HPDE6-E6E7 (cell line): ENCODE results near the gene NPTX2.
"Not testable (repeated sequence)": the region's sequence is repeated elsewhere in the genome, so short reads cannot be mapped to it uniquely, and the experiment has no call there.

ENCODE experiments used
- DNase-seq: peaks from one replicate; pipeline ENCODE4 v3.0.0; 2011; ENCODE audit warnings: missing footprints; ENCODE audit errors: extremely low spot score

Gene NPTX2, protein sequence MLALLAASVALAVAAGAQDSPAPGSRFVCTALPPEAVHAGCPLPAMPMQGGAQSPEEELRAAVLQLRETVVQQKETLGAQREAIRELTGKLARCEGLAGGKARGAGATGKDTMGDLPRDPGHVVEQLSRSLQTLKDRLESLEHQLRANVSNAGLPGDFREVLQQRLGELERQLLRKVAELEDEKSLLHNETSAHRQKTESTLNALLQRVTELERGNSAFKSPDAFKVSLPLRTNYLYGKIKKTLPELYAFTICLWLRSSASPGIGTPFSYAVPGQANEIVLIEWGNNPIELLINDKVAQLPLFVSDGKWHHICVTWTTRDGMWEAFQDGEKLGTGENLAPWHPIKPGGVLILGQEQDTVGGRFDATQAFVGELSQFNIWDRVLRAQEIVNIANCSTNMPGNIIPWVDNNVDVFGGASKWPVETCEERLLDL

DNA sequence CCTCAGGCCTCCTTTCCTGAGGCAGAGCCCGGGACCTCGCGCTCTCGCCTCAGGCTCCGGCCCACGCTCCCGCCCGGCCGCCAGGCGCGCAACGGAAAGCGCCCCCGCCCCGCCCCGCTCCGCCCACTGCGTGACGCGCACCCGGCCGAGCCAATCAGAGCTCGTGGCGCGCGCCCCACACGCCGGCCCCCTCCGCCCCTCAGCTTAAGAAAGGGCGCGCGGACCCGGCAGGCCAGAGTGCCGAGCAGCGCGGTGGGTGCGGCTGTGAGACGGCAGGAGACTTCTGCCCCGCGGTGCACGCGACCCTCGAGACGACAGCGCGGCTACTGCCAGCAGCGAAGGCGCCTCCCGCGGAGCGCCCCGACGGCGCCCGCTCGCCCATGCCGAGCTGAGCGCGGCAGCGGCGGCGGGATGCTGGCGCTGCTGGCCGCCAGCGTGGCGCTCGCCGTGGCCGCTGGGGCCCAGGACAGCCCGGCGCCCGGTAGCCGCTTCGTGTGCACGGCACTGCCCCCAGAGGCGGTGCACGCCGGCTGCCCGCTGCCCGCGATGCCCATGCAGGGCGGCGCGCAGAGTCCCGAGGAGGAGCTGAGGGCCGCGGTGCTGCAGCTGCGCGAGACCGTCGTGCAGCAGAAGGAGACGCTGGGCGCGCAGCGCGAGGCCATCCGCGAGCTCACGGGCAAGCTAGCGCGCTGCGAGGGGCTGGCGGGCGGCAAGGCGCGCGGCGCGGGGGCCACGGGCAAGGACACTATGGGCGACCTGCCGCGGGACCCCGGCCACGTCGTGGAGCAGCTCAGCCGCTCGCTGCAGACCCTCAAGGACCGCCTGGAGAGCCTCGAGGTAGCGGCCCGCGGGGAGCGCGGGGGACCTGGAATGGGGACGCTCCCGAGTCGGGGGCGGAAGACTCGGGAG lies at the start of gene NPTX2:
TSS of gene NPTX2 (plus strand) at position 235 of the 909 bp plus-strand sequence. CDS start at position 412, 177 bp downstream.
- no peak for DNase-seq

DNA sequence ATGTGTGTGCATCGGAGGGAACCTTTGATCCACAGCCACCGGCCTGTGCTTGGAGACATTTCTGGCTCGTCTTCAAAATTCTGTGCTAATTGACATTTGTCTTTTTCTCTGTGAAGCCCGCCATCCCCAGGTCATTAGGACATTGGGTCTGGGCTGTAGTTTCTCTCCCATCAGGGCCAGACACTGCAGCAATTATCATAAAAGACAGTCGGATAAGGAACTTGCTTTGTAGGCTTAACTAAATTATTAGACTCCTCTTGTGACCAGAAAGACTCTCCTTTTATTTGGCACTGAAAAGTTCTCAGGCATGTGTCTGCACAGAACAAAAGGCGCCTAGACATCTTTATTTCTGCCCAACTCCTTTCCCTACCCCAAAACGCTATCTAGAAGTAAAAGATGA lies 49.1 kb upstream of the NPTX2 start:
- DNase-seq, result no peak

DNA sequence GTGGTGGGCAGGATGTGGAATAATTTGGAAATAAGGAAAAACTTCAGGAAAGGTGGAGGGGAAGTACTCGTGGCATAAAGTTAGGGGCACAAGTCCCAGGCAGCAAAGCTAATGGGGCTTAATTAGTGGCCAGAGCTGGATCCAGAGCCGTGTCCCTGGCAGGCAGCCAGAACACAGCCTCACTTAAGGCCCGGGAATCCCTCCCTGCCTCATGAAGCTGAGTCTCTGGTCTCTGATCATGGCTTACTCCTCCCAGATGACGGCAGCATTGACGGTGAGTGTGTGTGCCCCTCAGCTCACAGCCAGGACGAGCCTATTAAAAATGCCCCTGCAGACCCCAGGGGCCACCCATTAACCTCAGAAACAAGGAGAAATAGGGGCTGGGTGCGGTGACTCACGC lies 48.2 kb upstream of the NPTX2 start:
- no peak for DNase-seq

DNA sequence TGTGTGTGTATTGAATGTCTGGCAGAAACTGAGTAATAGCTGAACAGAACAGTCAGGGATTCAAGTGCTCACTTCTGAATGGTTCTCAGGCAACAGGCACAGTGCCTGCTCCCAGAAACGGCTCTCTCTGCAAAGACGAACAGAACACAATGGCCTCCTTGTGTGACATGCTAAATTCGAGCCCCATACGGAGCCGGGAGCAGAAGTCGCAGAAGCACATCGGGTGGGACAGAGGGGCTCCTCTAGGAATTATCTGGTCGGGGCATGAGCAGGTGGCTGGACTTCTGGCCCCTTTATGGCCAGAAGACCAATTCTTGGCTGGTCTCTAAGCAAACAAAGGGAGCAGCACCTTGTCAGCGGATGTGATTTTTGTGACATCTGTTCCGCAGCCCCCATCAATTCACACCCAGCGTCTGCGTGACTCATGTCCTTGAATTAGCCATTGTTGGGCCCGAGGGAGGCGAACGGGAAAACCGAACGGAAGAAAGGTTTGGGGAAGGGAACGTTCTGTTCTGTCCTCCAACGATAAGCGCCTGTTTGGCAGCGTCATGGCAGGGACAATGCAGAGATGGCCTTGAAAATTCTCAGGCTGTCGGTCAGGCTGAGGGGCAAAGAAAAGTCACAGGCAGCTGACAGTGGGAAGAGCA lies 47.3 kb upstream of the NPTX2 start:
- no peak for DNase-seq

DNA sequence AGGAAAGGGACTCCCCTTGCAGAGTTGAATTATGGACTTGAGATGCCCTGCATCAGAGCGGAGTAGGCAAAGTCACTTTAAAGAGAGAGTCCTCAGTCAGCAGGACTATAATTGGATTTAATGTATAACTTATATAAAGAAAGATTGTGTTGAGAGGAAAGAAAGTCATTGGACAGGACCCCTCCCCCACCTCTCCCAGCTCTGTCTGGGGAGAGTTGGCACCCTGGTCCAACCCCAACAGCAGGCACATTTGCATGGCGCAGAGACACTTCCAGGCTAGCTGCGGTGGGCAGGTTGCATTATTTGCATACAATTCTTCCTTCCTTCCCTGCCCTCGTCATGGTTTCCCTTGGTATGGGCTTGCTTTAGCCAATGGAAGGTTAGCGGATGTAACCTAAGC lies 46.1 kb upstream of the NPTX2 start:
- no peak for DNase-seq

DNA sequence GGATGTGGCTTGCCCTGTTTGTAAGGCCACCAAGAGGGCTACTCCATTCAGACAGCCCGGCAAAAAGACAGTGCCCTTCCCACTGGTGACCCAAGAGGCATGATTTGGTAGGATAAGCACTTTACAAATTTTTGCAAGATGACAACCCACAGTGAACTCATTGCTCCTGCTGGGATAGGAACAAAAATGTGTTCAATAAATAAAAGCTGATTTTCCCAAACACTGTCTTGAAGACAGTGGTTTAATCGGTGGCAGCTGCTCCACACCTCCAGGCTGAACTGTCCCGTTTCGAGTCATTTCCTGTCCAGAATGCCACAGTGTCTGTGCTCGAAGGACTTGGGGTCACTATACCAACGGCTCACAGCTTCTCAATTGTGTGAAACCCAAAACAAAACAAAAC lies 45.1 kb upstream of the NPTX2 start:
- DNase-seq, result no peak

DNA sequence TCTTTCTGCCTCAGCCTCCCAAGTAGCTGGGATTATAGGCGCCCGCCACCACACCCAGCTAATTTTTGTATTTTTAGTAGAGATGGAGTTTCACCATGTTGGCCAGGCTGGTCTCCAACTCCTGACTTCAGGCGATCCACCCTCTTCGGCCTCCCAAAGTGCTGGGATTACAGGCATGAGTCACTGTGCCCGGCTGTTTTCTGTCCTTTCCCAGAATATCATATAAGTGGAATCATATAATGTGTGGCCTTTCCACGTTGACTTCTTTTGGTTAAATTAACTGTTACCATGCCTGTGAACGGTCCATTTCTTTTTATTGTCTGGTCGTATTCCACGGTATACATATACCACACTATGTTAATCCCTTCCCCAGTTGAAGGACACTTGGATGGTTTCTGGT lies 44.4 kb upstream of the NPTX2 start:
- not testable (repeated sequence) for DNase-seq

DNA sequence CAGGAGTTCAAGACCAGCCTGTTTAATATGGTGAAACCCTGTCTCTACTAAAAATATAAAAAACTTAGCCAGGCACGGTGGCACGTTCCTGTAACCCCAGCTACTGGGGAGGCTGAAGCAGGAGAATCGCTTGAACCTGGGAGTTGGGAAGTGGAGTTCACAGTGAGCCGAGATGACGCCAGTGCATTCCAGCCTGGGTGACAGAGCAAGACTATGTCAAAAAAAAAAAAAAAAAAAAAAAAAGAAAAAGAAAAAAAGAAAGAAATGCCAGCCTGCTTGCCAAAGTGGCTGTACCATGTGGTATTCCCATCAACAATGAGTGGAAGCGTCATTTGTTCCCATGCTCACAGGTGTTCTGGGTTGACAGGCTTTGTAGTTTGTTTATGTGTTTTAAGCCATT lies 43.3 kb upstream of the NPTX2 start:
- DNase-seq, result no peak

DNA sequence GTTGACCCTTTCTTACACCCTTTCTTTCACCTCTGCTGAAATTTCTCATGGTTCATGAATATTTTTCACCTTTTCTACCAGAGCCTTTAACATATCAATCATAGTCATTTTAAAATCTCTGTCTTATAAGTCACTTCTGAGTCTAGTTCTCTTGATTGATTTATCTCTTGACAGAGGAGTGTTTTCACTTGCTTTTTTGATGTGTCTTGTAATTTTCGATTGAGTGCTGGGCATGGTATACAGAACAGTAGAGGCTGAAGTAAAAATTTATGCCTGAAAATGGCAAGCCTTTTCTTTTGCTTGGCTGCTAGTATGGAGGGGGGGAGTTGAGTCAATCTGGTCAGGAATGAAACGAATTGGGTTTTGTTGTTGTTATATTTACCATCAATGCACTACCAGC lies 41.2 kb upstream of the NPTX2 start:
- no peak for DNase-seq

DNA sequence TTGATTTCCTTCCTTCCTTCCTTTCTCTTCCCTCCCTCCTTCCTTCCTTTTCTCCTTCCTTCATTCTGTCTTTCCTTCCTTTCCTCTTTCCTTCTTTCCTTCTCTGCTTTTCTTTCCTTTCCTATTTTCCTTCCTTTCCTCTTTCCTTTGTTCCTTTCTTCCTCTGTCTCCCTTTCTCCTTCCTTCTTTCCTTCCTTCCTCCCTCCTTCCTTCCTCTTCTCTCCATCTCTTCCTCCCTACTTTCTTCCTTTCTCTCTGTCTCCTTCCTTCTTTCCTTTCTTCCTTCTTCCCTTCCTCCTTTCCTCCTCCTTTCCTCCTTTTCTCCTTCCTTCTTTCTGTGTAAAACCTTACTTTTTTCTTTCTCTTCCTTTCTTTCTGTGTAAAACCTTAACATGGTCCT lies 32.3 kb upstream of the NPTX2 start:
- no peak for DNase-seq

DNA sequence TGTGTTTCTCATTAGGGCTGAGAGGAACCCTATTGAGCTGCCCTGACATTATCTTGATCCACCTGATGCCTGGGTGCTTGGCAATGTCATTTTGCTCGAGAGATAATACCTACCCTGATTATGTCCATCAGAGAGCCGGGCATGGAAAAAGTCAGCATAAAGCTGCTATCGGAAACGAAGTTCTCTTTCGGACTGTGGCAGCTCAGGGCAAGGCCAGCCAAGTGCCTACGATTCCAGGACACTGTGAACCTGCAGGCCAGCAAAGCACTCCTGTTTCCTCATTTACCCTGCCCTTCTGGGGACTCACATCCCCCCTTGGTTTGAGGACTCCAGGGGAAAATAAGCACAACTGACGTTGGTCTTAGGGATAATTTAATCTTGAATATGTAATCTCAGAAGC lies 25.2 kb upstream of the NPTX2 start:
- DNase-seq, result no peak

DNA sequence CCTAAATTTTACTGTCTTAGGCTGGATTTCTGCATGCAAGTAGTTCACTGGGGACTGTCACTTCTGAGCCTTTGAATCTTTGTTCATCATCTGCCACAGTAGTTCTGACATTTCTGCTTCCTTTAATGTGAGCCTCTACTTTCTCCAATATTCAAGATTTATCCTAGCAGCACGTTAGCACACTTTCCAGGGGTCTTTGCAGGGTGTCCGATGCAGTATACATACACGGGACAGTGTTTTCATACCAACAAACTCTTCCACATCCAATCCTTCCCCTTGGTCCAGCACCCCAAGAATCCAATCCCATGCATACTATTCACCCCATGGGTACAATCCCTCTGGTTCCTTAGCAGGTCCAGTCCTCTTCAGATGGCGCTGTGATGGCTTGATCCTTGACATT lies 22.7 kb upstream of the NPTX2 start:
- no peak for DNase-seq

DNA sequence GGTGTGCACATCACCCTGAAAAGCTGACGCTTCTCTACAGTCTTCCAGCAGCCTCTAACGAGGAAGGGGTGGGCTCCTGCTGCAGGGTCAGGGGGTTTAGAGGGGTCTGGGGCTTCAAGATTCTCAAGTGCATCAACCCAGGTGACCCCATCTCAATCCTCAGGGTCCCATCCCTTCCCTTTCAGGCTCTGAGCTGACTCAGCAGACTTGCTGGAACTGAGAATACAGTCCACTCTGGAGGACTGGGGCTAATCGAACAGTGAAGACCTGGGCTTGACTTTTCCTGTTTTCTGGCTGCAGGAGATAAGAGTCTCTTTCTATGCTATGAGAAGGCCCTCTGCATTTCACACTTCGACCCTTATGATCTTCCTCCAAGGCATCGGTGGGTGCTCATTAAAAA lies 22.3 kb upstream of the NPTX2 start:
- no peak for DNase-seq

DNA sequence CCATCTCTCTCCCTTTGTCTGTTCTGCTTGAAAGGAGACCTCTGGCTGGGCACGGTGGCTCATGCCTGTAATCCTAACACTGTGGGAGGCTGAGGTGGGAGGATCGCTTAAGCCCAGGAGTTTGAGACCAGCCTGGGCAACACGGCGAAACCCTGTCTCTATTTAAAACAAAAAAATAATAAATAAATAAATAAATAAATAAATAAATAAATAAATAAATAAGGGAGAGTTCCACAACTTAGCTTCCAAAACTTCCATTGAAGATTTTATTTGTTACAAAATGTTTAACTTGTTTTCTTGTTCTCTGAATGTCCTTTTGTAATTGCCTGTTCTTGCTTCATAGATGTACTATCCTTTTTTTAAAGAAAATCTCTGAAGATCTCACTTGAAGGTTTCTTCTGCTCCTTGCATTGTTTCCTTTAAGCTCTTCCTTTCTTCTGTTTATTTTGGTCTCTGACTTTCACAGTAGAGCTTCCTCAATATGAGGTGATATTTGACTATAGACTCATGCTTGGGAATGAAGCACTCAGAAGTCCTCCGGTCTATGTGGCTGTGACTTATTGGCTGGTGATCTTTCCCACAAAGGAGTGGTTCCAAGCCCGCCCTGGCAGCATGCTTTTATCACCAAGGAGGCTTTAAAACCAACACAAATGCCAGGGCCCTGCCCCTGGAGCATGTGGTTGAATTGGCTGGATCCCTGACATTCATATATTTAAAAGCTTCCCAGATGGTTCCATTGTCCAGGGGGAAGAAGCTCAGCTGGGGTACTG lies 18.1 kb upstream of the NPTX2 start:
- DNase-seq, result no peak

DNA sequence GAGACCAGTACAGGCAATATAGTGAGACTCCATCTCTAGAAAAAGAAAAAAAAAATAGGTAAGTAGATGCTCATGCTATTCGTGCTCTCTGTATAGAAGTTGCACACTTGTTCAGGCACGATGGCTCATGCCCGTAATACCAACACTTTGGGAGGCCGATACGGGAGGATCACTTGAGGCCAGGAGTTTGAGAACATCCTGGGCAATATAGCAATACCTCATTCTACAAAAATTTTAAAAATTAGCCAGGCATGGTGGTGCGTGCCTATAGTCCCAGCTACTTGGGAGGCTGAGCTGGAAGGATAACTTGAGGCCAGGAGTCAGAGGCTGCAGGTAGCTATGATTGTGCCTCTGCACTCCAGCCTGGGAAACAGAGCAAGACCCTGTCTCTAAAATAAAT lies 17.2 kb upstream of the NPTX2 start:
- no peak for DNase-seq

DNA sequence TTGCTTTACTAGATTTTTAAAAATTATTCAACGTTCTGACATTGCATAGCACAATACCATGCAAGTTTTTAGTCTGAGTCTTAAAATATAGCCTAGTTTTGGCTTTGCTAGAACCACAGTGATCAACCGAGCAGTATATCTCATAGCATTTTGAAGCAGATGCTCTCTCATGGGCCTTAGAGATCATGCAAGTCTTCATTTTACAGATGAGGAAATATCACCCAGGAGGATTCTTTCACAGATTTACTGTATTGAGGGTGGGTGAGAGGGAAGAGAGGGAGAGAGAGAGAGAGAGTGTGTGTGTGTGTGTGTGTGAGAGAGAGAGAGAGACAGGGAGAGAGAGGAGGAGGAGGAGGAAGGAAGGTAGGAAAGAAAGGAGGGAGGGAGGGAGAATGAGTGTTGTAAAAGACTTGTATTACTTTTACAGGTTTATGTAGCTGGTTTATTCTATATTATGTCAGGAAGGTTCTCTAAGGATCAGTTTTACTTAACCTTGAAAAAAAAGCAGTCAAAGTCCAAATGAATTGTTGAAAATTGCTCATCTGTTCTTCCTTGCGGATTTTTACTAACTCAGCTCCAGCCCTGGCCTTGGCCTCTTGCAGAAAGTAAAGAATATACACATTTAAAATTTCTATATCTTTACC lies 14.2 kb upstream of the NPTX2 start:
- DNase-seq, result no peak

DNA sequence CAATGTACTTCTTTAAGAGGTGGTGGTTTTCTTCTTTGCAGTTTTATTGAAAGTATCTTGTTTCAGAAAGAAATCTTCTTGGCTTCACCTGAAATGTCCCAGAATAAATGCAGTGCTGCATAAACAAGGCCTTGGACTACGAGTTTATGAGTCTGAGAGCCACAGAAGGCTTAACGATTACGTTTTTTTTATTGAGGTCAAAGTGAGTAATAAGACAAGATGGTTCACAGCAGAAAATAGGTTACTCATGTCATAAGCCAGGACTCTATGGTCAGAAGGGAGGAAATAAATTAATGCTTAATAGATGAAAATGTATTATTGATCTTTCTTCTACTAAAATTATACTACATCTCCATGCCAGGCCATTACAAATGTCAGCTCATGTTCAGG lies 13.7 kb upstream of the NPTX2 start:
- no peak for DNase-seq

DNA sequence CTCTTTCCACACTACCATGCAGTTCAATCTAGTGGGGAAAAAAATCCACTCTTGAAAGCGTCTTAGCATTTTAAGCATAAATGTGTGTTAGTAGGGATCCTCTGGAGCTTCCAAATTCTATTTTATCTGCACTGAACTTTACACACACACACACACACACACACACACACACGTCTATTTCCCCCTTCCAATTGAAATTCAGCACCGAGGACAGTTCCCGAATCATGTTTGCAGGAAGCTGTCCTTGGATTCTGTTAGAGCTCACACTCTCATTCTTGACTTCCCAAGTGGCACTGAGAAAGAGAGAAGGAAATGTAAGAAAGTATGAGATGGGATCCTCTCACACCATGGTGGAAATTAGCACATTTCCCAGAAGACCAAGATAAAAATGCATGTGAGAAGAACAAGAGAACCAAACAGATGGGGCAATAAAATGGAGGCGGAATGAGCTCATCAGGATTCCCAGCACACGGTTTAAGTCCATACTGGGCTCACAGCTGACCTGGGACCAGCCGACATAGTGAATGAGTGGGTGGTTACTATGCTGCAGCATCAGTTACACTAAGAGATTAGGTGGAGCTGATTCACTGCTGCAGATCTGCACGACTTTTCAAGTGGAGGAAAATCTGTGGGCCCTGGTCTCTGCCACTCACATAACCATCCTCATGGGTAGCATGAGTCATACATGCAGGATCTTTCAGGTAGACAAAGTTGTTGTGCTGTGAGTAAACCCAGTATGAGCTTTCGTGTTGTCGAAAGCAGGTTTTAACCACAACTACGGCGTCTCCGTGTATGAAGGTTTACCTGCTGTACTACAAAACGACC lies 3.3 kb upstream of the NPTX2 start:
- DNase-seq, result no peak

DNA sequence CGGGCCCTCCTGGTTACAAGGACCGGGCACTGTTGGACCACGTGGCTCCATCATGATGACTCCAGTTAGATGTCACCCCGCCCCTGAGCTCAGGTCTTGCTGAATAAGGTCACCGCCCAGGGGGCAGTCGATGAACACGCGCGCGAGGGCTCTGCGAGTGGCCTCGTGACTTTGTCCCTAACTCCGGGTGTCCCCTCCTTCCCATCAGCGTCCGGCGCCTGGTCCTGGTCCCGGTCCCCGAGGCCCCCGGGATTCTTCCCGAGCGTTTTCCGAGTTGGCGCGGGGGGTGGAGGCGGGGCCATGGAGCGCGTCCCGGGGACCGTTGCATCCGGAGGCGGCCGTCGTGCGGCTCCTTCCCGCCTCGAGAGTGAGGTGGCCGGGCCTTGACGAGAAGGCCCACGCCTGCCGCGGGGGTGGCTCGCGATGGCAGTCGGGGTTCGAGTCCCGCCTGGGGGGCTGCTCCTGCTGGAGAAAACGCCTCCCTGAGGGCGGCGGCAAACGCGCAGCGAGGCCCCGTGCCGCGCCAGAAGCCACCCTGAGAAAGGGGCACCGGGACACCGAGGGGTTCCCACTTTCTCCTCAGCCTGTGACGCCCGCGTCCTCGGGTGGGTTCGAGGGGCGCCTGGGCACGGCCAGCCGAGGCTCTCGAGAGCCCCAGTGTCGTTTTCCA lies 569 bp upstream of the NPTX2 start:
- DNase-seq, result no peak

DNA sequence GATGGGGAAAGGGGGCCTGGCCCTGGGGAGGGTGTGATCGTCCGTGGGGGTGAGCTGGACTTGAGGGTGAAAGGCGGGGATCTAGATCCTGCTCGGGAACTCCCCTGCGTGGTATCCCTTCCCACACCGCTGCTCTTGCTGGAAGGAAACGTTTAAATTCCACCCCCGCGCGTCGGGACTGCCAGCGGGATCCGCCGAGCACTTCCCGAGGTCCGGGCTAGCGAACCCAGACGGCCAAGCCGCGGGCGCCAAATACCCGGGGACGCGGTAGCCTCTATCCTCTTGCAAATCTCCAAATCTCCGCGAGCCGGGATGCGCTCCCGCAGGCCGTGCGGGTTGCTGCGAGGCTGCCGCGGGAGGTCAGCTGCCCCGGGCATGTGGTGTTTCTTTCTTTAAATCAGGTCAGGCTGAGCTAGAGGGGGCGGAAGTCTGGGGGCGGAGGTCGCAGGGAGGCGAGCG lies 904 bp downstream of the NPTX2 start:
- no peak for DNase-seq
